ENCODE results near the gene HIVEP1. TPM values are rescaled to one million over a fixed set of nuclear protein-coding genes. Genes with fewer than 3 reads are reported as not detected.

Gene HIVEP1
- total and polyA plus RNA-seq, 5 donors, result 5.1 to 16.9 (median 14.4) TPM

- Histone ChIP-seq H3K4me3 (ENCODE audit: low read length) (no peak overlapping the region), H3K27me3 (ENCODE audit: control insufficient read depth, insufficient read depth) (no peaks in the 10 kb centered on the region), H3K27ac (ENCODE audit: low read length) (no peak overlapping the region), H3K9me3 (ENCODE audit: control insufficient read depth, low read length) (no peaks in the 10 kb centered on the region), H3K4me1 (ENCODE audit: control insufficient read depth, insufficient read depth, low read length) (peaks cover 5% of the 10 kb centered on the region)
- peak in 2 of 3 donors; percentile 37 to 68 for DNase-seq
- 68% methylated on average over 5 of the region's 5 CpGs for WGBS
- intact Hi-C loops (cut with DNase I), result no loop called here
- peak; percentile 64 to 85 for ATAC-seq
These were observed 46.3 kb downstream of the HIVEP1 start for GRCh38 chr6:12058172-12058961.

GRCh38 chr6:12060780-12061609 lies 48.9 kb downstream of the HIVEP1 start:
- DNase-seq (peak; percentile 67 to 75 (median 71)), ATAC-seq (peak; percentile 78 to 84)
- 61% methylated on average over 15 of the region's 15 CpGs for WGBS
- Histone ChIP-seq H3K9me3 (ENCODE audit: control insufficient read depth, low read length) (no peaks in the 10 kb centered on the region), H3K4me3 (ENCODE audit: low read length) (no peak overlapping the region), H3K4me1 (ENCODE audit: control insufficient read depth, insufficient read depth, low read length) (peaks cover 11% of the 10 kb centered on the region), H3K27me3 (ENCODE audit: control insufficient read depth, insufficient read depth) (no peaks in the 10 kb centered on the region), H3K27ac (ENCODE audit: low read length) (no peak overlapping the region)
- intact Hi-C loops (cut with DNase I), result no loop called here

- Histone ChIP-seq H3K27me3 (ENCODE audit: control insufficient read depth, insufficient read depth) (no peaks in the 10 kb centered on the region), H3K9me3 (ENCODE audit: control insufficient read depth, low read length) (no peaks in the 10 kb centered on the region), H3K27ac (ENCODE audit: low read length) (no peak overlapping the region), H3K4me1 (ENCODE audit: control insufficient read depth, insufficient read depth, low read length) (peaks cover 11% of the 10 kb centered on the region), H3K4me3 (ENCODE audit: low read length) (no peak overlapping the region)
- ATAC-seq (no peak), DNase-seq (no peak)
- intact Hi-C loops (cut with DNase I), result no loop called here
- WGBS, result 97% methylated on average over 5 of the region's 5 CpGs
These were observed 50.5 kb downstream of the HIVEP1 start for GRCh38 chr6:12062605-12063004.

GRCh38 chr6:12064131-12064530 lies 52.0 kb downstream of the HIVEP1 start:
- Histone ChIP-seq H3K9me3 (ENCODE audit: control insufficient read depth, low read length) (no peaks in the 10 kb centered on the region), H3K27me3 (ENCODE audit: control insufficient read depth, insufficient read depth) (no peaks in the 10 kb centered on the region), H3K27ac (ENCODE audit: low read length) (no peak overlapping the region), H3K4me3 (ENCODE audit: low read length) (no peak overlapping the region), H3K4me1 (ENCODE audit: control insufficient read depth, insufficient read depth, low read length) (peaks cover 9% of the 10 kb centered on the region)
- DNase-seq, result no peak
- 73% methylated on average over 4 of the region's 4 CpGs for WGBS
- intact Hi-C loops (cut with DNase I), result no loop called here
- ATAC-seq, result no peak

GRCh38 chr6:12064538-12065071 lies 52.5 kb downstream of the HIVEP1 start:
- H3K4me3 ChIP-seq (ENCODE audit: low read length), result no peak overlapping the region
- H3K9me3 ChIP-seq (ENCODE audit: control insufficient read depth, low read length), result no peaks in the 10 kb centered on the region
- H3K4me1 ChIP-seq (ENCODE audit: control insufficient read depth, insufficient read depth, low read length), result peaks cover 9% of the 10 kb centered on the region
- intact Hi-C loops (cut with DNase I), result no loop called here
- 92% methylated on average over 3 of the region's 3 CpGs for WGBS
- H3K27ac ChIP-seq (ENCODE audit: low read length), result no peak overlapping the region
- ATAC-seq, result no peak
- H3K27me3 ChIP-seq (ENCODE audit: control insufficient read depth, insufficient read depth), result no peaks in the 10 kb centered on the region
- DNase-seq, result no peak

- no peaks in the 10 kb centered on the region for H3K9me3 ChIP-seq (ENCODE audit: control insufficient read depth, low read length)
- H3K4me3 ChIP-seq (ENCODE audit: low read length), result no peak overlapping the region
- WGBS, result 71% methylated on average over 8 of the region's 8 CpGs
- no peak for DNase-seq
- H3K27me3 ChIP-seq (ENCODE audit: control insufficient read depth, insufficient read depth), result no peaks in the 10 kb centered on the region
- peak; percentile 78 to 81 for ATAC-seq
- H3K4me1 ChIP-seq (ENCODE audit: control insufficient read depth, insufficient read depth, low read length), result peaks cover 9% of the 10 kb centered on the region
- H3K27ac ChIP-seq (ENCODE audit: low read length), result peak overlapping the region; percentile 22
- intact Hi-C loops (cut with DNase I), result no loop called here
These were observed 53.4 kb downstream of the HIVEP1 start for GRCh38 chr6:12065321-12066140.

- H3K27ac ChIP-seq (ENCODE audit: low read length), result no peak overlapping the region
- ATAC-seq (no peak), DNase-seq (no peak)
- H3K27me3 ChIP-seq (ENCODE audit: control insufficient read depth, insufficient read depth), result no peaks in the 10 kb centered on the region
- H3K4me3 ChIP-seq (ENCODE audit: low read length), result no peak overlapping the region
- intact Hi-C loops (cut with DNase I), result no loop called here
- H3K4me1 ChIP-seq (ENCODE audit: control insufficient read depth, insufficient read depth, low read length), result peaks cover 6% of the 10 kb centered on the region
- no peaks in the 10 kb centered on the region for H3K9me3 ChIP-seq (ENCODE audit: control insufficient read depth, low read length)
These were observed 54.2 kb downstream of the HIVEP1 start for GRCh38 chr6:12066297-12066696.

- ATAC-seq, result no peak
- DNase-seq, result no peak
- H3K4me1 ChIP-seq (ENCODE audit: control insufficient read depth, insufficient read depth, low read length), result peaks cover 6% of the 10 kb centered on the region
- WGBS, result 93% methylated on average over 6 of the region's 6 CpGs
- intact Hi-C loops (cut with DNase I), result no loop called here
- H3K9me3 ChIP-seq (ENCODE audit: control insufficient read depth, low read length), result no peaks in the 10 kb centered on the region
- H3K27me3 ChIP-seq (ENCODE audit: control insufficient read depth, insufficient read depth), result no peaks in the 10 kb centered on the region
- no peak overlapping the region for H3K27ac ChIP-seq (ENCODE audit: low read length)
- no peak overlapping the region for H3K4me3 ChIP-seq (ENCODE audit: low read length)
These were observed 56.9 kb downstream of the HIVEP1 start for GRCh38 chr6:12068899-12069557.

- DNase-seq (peak in 1 of 3 donors; percentile 14), ATAC-seq (no peak)
- no peak overlapping the region for H3K4me3 ChIP-seq (ENCODE audit: low read length)
- no peak overlapping the region for H3K27ac ChIP-seq (ENCODE audit: low read length)
- no peaks in the 10 kb centered on the region for H3K27me3 ChIP-seq (ENCODE audit: control insufficient read depth, insufficient read depth)
- H3K9me3 ChIP-seq (ENCODE audit: control insufficient read depth, low read length), result no peaks in the 10 kb centered on the region
- intact Hi-C loops (cut with DNase I), result no loop called here
- H3K4me1 ChIP-seq (ENCODE audit: control insufficient read depth, insufficient read depth, low read length), result peaks cover 6% of the 10 kb centered on the region
- 95% methylated on average over 9 of the region's 9 CpGs for WGBS
These were observed 57.9 kb downstream of the HIVEP1 start for GRCh38 chr6:12069891-12070529.

- H3K4me1 ChIP-seq (ENCODE audit: control insufficient read depth, insufficient read depth, low read length), result no peaks in the 10 kb centered on the region
- H3K27ac ChIP-seq (ENCODE audit: low read length), result no peak overlapping the region
- no peak for ATAC-seq
- H3K27me3 ChIP-seq (ENCODE audit: control insufficient read depth, insufficient read depth), result no peaks in the 10 kb centered on the region
- no peak for DNase-seq
- no peaks in the 10 kb centered on the region for H3K9me3 ChIP-seq (ENCODE audit: control insufficient read depth, low read length)
- H3K4me3 ChIP-seq (ENCODE audit: low read length), result no peak overlapping the region
- intact Hi-C loops (cut with DNase I), result no loop called here
- WGBS, result 71% methylated on average over 2 of the region's 2 CpGs
These were observed 59.0 kb downstream of the HIVEP1 start for GRCh38 chr6:12071064-12071615.

All from right cardiac atrium (tissue), 5 donors.